LNCaP clone FGC (cell line): ENCODE data around the gene STARD7.

ENCODE experiments used
- DNase-seq: peaks from one replicate; pipeline ENCODE4 v3.0.0-alpha.2; 2011; ENCODE audit warnings: low read depth
- H3K4me3 ChIP-seq: 2 replicates; pipeline ENCODE4 v1.5.1; 2011; ENCODE audit warnings: mild to moderate bottlenecking, low read depth, low read length, control low read depth
- CTCF ChIP-seq: IDR thresholded peaks from 2 replicates; pipeline ENCODE4 v1.5.1; 2012; ENCODE audit warnings: mild to moderate bottlenecking; ENCODE audit not compliant: control insufficient read depth, insufficient read depth; ENCODE audit errors: extremely low read depth

The STARD7 gene

GRCh38 chr2:96146153-96146880 lies 62.3 kb downstream of the STARD7 start:
- H3K4me3 ChIP-seq = no peak overlapping the region
- DNase-seq = no peak
- TF ChIP-seq CTCF = no peak

- no peak for TF ChIP-seq CTCF
- no peak for DNase-seq
- peak overlapping the region; percentile 84; the same call in 1 of the 2 replicates for H3K4me3 ChIP-seq
These were observed 62.8 kb downstream of the STARD7 start for GRCh38 chr2:96145848-96146152.

GRCh38 chr2:96145036-96145847 lies 63.4 kb downstream of the STARD7 start, which contains the start of gene DUSP2:
Gene DUSP2, minus strand, starts transcription at chr2:96145440. Its CDS starts 86 bp downstream, at chr2:96145354.
- peak within 1 kb of the TSS; percentile 84 for H3K4me3 ChIP-seq
- no peak for TF ChIP-seq CTCF
- DNase-seq = peak; percentile 45

GRCh38 chr2:96144481-96145035 lies 64.1 kb downstream of the STARD7 start:
- no peak for TF ChIP-seq CTCF
- peak overlapping the region; percentile 84 for H3K4me3 ChIP-seq
- DNase-seq = no peak

GRCh38 chr2:96143848-96144480 lies 64.7 kb downstream of the STARD7 start:
- peak overlapping the region; percentile 84 for H3K4me3 ChIP-seq
- DNase-seq = peak; percentile 41

More at GRCh38 chr2:96143848-96144480, 64.7 kb downstream of the STARD7 start:
- peak; percentile 53 for TF ChIP-seq CTCF
